DOHH2 (cell line): ENCODE measurements around the gene MTX2.

Experiments used
- H3F3A ChIP-seq: fragments of 200-600 bp; sonication (generic), shearing (Covaris generic); 2 replicates; pipeline ENCODE4 v1.6.0; 2016; ENCODE audit warnings: antibody characterized with exemption, mild to moderate bottlenecking; ENCODE audit not compliant: control insufficient read depth, insufficient read depth
- H3K27ac ChIP-seq: fragments of 200-600 bp; sonication (generic); 2 replicates; pipeline ENCODE4 v1.5.1; 2014; ENCODE audit warnings: low read depth, mild to moderate bottlenecking, low read length, moderate library complexity
- H3K27me3 ChIP-seq: fragments of 200-600 bp; sonication (generic); 2 replicates; pipeline ENCODE4 v1.6.1; 2014; ENCODE audit warnings: mild to moderate bottlenecking, low read length, mixed read lengths; ENCODE audit not compliant: control insufficient read depth
- H3K36me3 ChIP-seq: fragments of 200-600 bp; sonication (generic); 2 replicates; pipeline ENCODE4 v1.6.1; 2014; ENCODE audit warnings: mild to moderate bottlenecking, low read length, moderate library complexity, mixed read lengths; ENCODE audit not compliant: control insufficient read depth
- H3K4me1 ChIP-seq: fragments of 200-600 bp; sonication (generic); 2 replicates; pipeline ENCODE4 v1.6.1; 2014; ENCODE audit warnings: mild to moderate bottlenecking, low read length, mixed read lengths; ENCODE audit not compliant: control insufficient read depth
- H3K4me2 ChIP-seq: fragments of 200-600 bp; sonication (generic); 2 replicates; pipeline ENCODE4 v1.6.0; 2014; ENCODE audit warnings: mild to moderate bottlenecking, low read length, moderate library complexity
- H3K4me3 ChIP-seq: fragments of 200-600 bp; sonication (generic); 2 replicates; pipeline ENCODE4 v1.5.1; 2014; ENCODE audit warnings: mild to moderate bottlenecking, low read length, mixed read lengths
- H3K79me2 ChIP-seq: fragments of 200-600 bp; sonication (generic); 2 replicates; pipeline ENCODE4 v1.6.1; 2014; ENCODE audit warnings: mild to moderate bottlenecking, low read length, mixed read lengths; ENCODE audit not compliant: control insufficient read depth
- H3K9me2 ChIP-seq: fragments of 200-600 bp; sonication (generic); replicated peaks from 2 replicates; pipeline ENCODE4 v1.6.1; 2014; ENCODE audit warnings: mild to moderate bottlenecking, low read length, mixed read lengths; ENCODE audit not compliant: control insufficient read depth
- H3K9me3 ChIP-seq: fragments of 200-600 bp; sonication (generic); 2 replicates; pipeline ENCODE4 v1.6.1; 2014; ENCODE audit warnings: antibody characterized with exemption, low read length, mixed read lengths; ENCODE audit not compliant: control insufficient read depth, insufficient read depth
- H4K20me1 ChIP-seq: fragments of 200-600 bp; sonication (generic); 2 replicates; pipeline ENCODE4 v1.6.0; 2014; ENCODE audit warnings: low read depth, mild to moderate bottlenecking, antibody characterized with exemption, low read length, moderate library complexity; ENCODE audit not compliant: control insufficient read depth, insufficient read depth
- CTCF ChIP-seq: fragments of 200-600 bp; sonication (generic); IDR thresholded peaks from one replicate; pipeline ENCODE4 v1.5.1; 2014; ENCODE audit warnings: antibody characterized with exemption, mild to moderate bottlenecking, low read depth, low read length; ENCODE audit not compliant: poor library complexity, severe bottlenecking
- EZH2phosphoT487 ChIP-seq: fragments of 200-600 bp; sonication (generic); IDR thresholded peaks from 2 replicates; pipeline ENCODE4 v1.6.1; 2017; ENCODE audit warnings: borderline replicate concordance, mild to moderate bottlenecking, antibody characterized with exemption, low read length, moderate library complexity, mixed read lengths

The MTX2 gene

DNA sequence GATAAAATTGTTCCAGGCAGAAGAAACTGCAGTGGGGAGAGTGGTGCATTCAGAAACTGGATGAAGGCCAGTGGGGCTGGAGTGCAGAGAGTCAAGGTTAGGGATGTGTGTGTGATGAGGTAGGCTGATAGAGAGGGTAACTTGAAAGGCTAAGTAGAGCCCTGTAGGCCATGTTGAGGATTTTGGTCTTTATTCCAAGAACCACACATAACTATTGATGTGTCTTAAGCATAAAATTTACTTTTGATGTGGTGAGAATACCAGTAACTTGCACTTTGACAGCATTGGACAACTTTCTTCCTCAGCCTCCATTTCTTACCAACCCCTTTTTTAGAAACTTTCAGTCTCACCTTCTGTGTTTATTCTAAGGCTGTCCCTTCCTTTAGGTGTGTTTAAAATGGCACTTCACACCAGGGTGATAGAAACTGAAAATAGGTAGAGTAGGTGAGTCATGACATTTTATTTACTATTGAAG lies 22.6 kb downstream of the MTX2 start:
- no peak for TF ChIP-seq CTCF
- no peak for TF ChIP-seq EZH2phosphoT487
- Histone ChIP-seq H3K4me1 (no peaks in the 10 kb centered on the region), H3K4me3 (no peak overlapping the region), H3F3A (no peaks in the 10 kb centered on the region), H4K20me1 (peaks cover 9% of the 10 kb centered on the region; the same call in 1 of the 2 replicates), H3K36me3 (peaks cover 4% of the 10 kb centered on the region; the same call in 1 of the 2 replicates), H3K79me2 (peaks cover 60% of the 10 kb centered on the region), H3K27me3 (no peaks in the 10 kb centered on the region), H3K9me2 (no peaks in the 10 kb centered on the region), H3K4me2 (no peak overlapping the region), H3K27ac (no peak overlapping the region), H3K9me3 (no peaks in the 10 kb centered on the region)

DNA sequence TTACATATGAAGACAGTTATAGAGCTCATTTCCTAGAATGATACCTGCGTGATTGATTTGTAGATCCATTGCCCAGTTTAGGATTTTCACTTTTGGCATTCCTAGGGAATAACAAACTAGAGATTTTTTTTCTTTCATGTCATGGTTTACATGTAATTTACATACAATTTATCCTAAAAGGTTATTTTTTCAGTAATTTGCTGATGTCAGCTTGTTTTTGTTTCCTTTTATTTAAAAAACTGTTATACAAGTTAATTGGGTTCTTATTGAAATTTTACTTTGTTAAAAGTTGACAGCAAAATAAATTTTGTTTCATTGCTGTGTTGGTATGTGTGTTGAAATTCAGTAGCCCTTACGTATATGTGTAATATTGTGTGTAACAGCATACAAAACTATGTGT lies 23.4 kb downstream of the MTX2 start:
- TF ChIP-seq EZH2phosphoT487: no peak
- no peak for TF ChIP-seq CTCF
- no peaks in the 10 kb centered on the region for H3K4me1 ChIP-seq
- peaks cover 7% of the 10 kb centered on the region; the same call in 1 of the 2 replicates for H4K20me1 ChIP-seq
- no peaks in the 10 kb centered on the region for H3K9me3 ChIP-seq
- peaks cover 2% of the 10 kb centered on the region; the same call in 1 of the 2 replicates for H3K36me3 ChIP-seq
- H3K27me3 ChIP-seq: no peaks in the 10 kb centered on the region
- H3K79me2 ChIP-seq: peaks cover 52% of the 10 kb centered on the region
- H3K9me2 ChIP-seq: no peaks in the 10 kb centered on the region
- H3K4me3 ChIP-seq: no peak overlapping the region
- no peaks in the 10 kb centered on the region for H3F3A ChIP-seq
- no peak overlapping the region for H3K4me2 ChIP-seq
- no peak overlapping the region for H3K27ac ChIP-seq

DNA sequence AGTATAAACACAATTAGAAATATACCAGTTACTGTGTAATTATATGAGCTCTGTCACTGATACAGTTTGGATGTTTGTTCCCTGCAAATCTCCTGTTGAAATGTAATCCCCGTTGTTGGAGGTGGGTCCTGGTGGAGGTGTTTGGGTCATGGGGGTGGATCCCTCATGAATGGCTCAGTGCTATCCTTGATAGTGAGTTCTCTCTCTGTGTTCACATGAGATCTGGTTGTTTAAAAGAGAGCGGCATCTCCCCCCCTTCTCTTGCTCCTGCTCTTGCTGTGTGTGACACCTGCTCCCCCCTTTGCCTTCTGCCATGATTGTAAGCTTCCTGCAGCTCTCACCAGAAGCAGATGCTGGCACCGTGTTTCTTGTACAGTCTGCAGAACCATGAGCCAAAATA lies 24.1 kb downstream of the MTX2 start:
- Histone ChIP-seq H3K27ac (no peak overlapping the region), H3F3A (no peaks in the 10 kb centered on the region), H3K27me3 (no peaks in the 10 kb centered on the region), H3K4me3 (no peak overlapping the region), H3K9me3 (no peaks in the 10 kb centered on the region), H3K4me2 (no peak overlapping the region), H3K36me3 (no peaks in the 10 kb centered on the region), H3K4me1 (no peaks in the 10 kb centered on the region), H3K79me2 (peaks cover 45% of the 10 kb centered on the region), H4K20me1 (0 out of 2 replicates have a peak, but pooled peaks cover 4% of the 10 kb centered on the region), H3K9me2 (no peaks in the 10 kb centered on the region)
- no peak for TF ChIP-seq CTCF
- no peak for TF ChIP-seq EZH2phosphoT487

GRCh38 chr2:176297067-176297466 lies 27.8 kb downstream of the MTX2 start:
- H4K20me1 ChIP-seq: 0 out of 2 replicates have a peak, but pooled peaks cover 4% of the 10 kb centered on the region
- peaks cover 7% of the 10 kb centered on the region for H3K36me3 ChIP-seq
- H3K4me2 ChIP-seq: no peak overlapping the region
- H3K4me3 ChIP-seq: no peak overlapping the region
- H3K9me2 ChIP-seq: no peaks in the 10 kb centered on the region
- peaks cover 18% of the 10 kb centered on the region for H3K79me2 ChIP-seq
- no peak overlapping the region for H3K27ac ChIP-seq
- no peaks in the 10 kb centered on the region for H3F3A ChIP-seq
- H3K27me3 ChIP-seq: no peaks in the 10 kb centered on the region
- H3K4me1 ChIP-seq: no peaks in the 10 kb centered on the region
- TF ChIP-seq EZH2phosphoT487: no peak
- no peak for TF ChIP-seq CTCF
- H3K9me3 ChIP-seq: no peaks in the 10 kb centered on the region
